SU-DHL-6 (cell line): ENCODE results near the gene SLC19A1.

ENCODE experiments used
- H2AFZ ChIP-seq: fragments of 200-600 bp; sonication (generic); 2 replicates; pipeline ENCODE4 v1.6.1; 2014; ENCODE audit warnings: low read depth, mild to moderate bottlenecking, moderate library complexity, mixed read lengths, antibody characterized with exemption, low read length; ENCODE audit not compliant: severe bottlenecking
- H3F3A ChIP-seq: fragments of 200-600 bp; shearing (Covaris generic); 2 replicates; pipeline ENCODE4 v1.6.0; 2016; ENCODE audit warnings: antibody characterized with exemption, mild to moderate bottlenecking; ENCODE audit not compliant: insufficient read depth
- H3K27ac ChIP-seq: fragments of 200-600 bp; sonication (generic); 2 replicates; pipeline ENCODE4 v1.5.1; 2016; ENCODE audit warnings: low read depth, mild to moderate bottlenecking, low read length, moderate library complexity, mixed read lengths
- H3K27me3 ChIP-seq: fragments of 200-600 bp; sonication (generic), shearing (Covaris generic); 2 replicates; pipeline ENCODE4 v1.6.0; 2014; ENCODE audit warnings: mild to moderate bottlenecking, low read length
- H3K36me3 ChIP-seq: fragments of 200-600 bp; sonication (generic); 2 replicates; pipeline ENCODE4 v1.6.1; 2014; ENCODE audit warnings: mild to moderate bottlenecking, low read length, mixed read lengths
- H3K4me2 ChIP-seq: fragments of 300-600, 200-600 bp; shearing (Covaris generic), sonication (generic); 2 replicates; pipeline ENCODE4 v1.6.0; 2014; ENCODE audit warnings: low read length, low read depth, mild to moderate bottlenecking; ENCODE audit not compliant: poor library complexity, severe bottlenecking
- H3K4me3 ChIP-seq: fragments of 200-600 bp; sonication (generic); 2 replicates; pipeline ENCODE4 v1.5.1; 2014; ENCODE audit warnings: antibody characterized with exemption, low read length, mild to moderate bottlenecking, mixed read lengths; ENCODE audit not compliant: insufficient read depth, poor library complexity, severe bottlenecking
- H3K79me2 ChIP-seq: fragments of 200-600 bp; sonication (generic); 2 replicates; pipeline ENCODE4 v1.6.1; 2014; ENCODE audit warnings: mild to moderate bottlenecking, low read length, moderate library complexity; ENCODE audit not compliant: insufficient read depth
- H3K9ac ChIP-seq: fragments of 200-600 bp; sonication (generic); 2 replicates; pipeline ENCODE4 v1.7.0; 2014; ENCODE audit warnings: mild to moderate bottlenecking, low read length
- H3K9me2 ChIP-seq: fragments of 200-600 bp; sonication (generic); replicated peaks from 2 replicates; pipeline ENCODE4 v1.6.1; 2014; ENCODE audit warnings: low read length; ENCODE audit not compliant: insufficient read depth
- H3K9me3 ChIP-seq: fragments of 200-600 bp; sonication (generic); 2 replicates; pipeline ENCODE4 v1.6.1; 2014; ENCODE audit warnings: low read length, mixed read lengths; ENCODE audit not compliant: insufficient read depth
- H4K20me1 ChIP-seq: fragments of 200-600 bp; sonication (generic); 2 replicates; pipeline ENCODE4 v1.6.1; 2014; ENCODE audit warnings: low read depth, mild to moderate bottlenecking, antibody characterized with exemption, low read length, moderate library complexity, mixed read lengths
- CTCF ChIP-seq: fragments of 200-600 bp; sonication (generic); IDR thresholded peaks from one replicate; pipeline ENCODE4 v1.5.1; 2017; ENCODE audit warnings: antibody characterized with exemption, mild to moderate bottlenecking, low read length, moderate library complexity; ENCODE audit not compliant: insufficient read depth, poor library complexity, severe bottlenecking
- EZH2phosphoT487 ChIP-seq: fragments of 200-600 bp; sonication (generic), shearing (Covaris generic); conservative IDR thresholded peaks from 2 replicates; pipeline ENCODE4 v1.6.1; 2018; ENCODE audit warnings: mild to moderate bottlenecking, antibody characterized with exemption, low read length, moderate library complexity, mixed read lengths

SLC19A1 gene

GRCh38 chr21:45479691-45480675 is 62.3 kb downstream of the SLC19A1 start:
- TF ChIP-seq EZH2phosphoT487, result no peak
- no peak for TF ChIP-seq CTCF
- Histone ChIP-seq H3K36me3 (no peaks in the 10 kb centered on the region), H3K9me3 (no peaks in the 10 kb centered on the region), H3K4me2 (no peak overlapping the region), H3K9me2 (no peaks in the 10 kb centered on the region), H3F3A (no peaks in the 10 kb centered on the region), H3K27ac (no peak overlapping the region), H3K9ac (no peak overlapping the region), H3K79me2 (no peaks in the 10 kb centered on the region), H3K4me3 (no peak overlapping the region), H2AFZ (no peak overlapping the region), H4K20me1 (no peaks in the 10 kb centered on the region), H3K27me3 (no peaks in the 10 kb centered on the region)

- Histone ChIP-seq H4K20me1 (no peaks in the 10 kb centered on the region), H3K79me2 (no peaks in the 10 kb centered on the region), H3K4me3 (no peak overlapping the region), H3K4me2 (no peak overlapping the region), H2AFZ (no peak overlapping the region), H3K9ac (no peak overlapping the region), H3K9me3 (no peaks in the 10 kb centered on the region), H3K27me3 (no peaks in the 10 kb centered on the region), H3K9me2 (no peaks in the 10 kb centered on the region), H3F3A (no peaks in the 10 kb centered on the region), H3K36me3 (no peaks in the 10 kb centered on the region), H3K27ac (no peak overlapping the region)
- TF ChIP-seq EZH2phosphoT487 (no peak), CTCF (no peak)
Measured at GRCh38 chr21:45478816-45479669, 63.2 kb downstream of the SLC19A1 start.

- TF ChIP-seq EZH2phosphoT487 (no peak), CTCF (peak; percentile 36)
- no peak overlapping the region for H3K4me2 ChIP-seq
- H3K9me3 ChIP-seq, result no peaks in the 10 kb centered on the region
- no peaks in the 10 kb centered on the region for H3K9me2 ChIP-seq
- H4K20me1 ChIP-seq, result no peaks in the 10 kb centered on the region
- H3F3A ChIP-seq, result no peaks in the 10 kb centered on the region
- H3K36me3 ChIP-seq, result no peaks in the 10 kb centered on the region
- H3K4me3 ChIP-seq, result no peak overlapping the region
- H3K9ac ChIP-seq, result no peak overlapping the region
- H2AFZ ChIP-seq, result no peak overlapping the region
- H3K79me2 ChIP-seq, result no peaks in the 10 kb centered on the region
- no peaks in the 10 kb centered on the region for H3K27me3 ChIP-seq
- no peak overlapping the region for H3K27ac ChIP-seq
Measured at GRCh38 chr21:45478115-45478801, 64.0 kb downstream of the SLC19A1 start.
